HG03108 (cell line): ENCODE results near the gene KIF21B.
"Not testable (repeated sequence)": the region's sequence is repeated elsewhere in the genome, so short reads cannot be mapped to it uniquely, and the experiment has no call there.

Experiments used
- ATAC-seq: cut with Tn5 transposase; IDR thresholded peaks from one replicate; pipeline ENCODE4 v1.9.1; 2021; ENCODE audit warnings: moderate library complexity; ENCODE audit not compliant: unreplicated experiment

KIF21B gene

GRCh38 chr1:200949626-200950025, 73.9 kb downstream of the KIF21B start:
- no peak for ATAC-seq

- no peak for ATAC-seq
These were observed 76.4 kb downstream of the KIF21B start for GRCh38 chr1:200947059-200947566.

GRCh38 chr1:200945111-200945510, 78.4 kb downstream of the KIF21B start:
- ATAC-seq = no peak

- no peak for ATAC-seq
These were observed 84.6 kb downstream of the KIF21B start for GRCh38 chr1:200938955-200939354.

- not testable (repeated sequence) for ATAC-seq
These were observed 88.1 kb downstream of the KIF21B start for GRCh38 chr1:200935286-200935962.

- no peak for ATAC-seq
These were observed 88.8 kb downstream of the KIF21B start for GRCh38 chr1:200934676-200935245.

GRCh38 chr1:200931776-200932175, 91.7 kb downstream of the KIF21B start:
- no peak for ATAC-seq

GRCh38 chr1:200930285-200930684, 93.2 kb downstream of the KIF21B start:
- not testable (repeated sequence) for ATAC-seq

GRCh38 chr1:200929530-200930278, 93.8 kb downstream of the KIF21B start:
- no peak for ATAC-seq

GRCh38 chr1:200925831-200926230, 97.7 kb downstream of the KIF21B start:
- no peak for ATAC-seq

GRCh38 chr1:200923601-200924000, 99.9 kb downstream of the KIF21B start:
- ATAC-seq = no peak

GRCh38 chr1:200922406-200922805, 101.1 kb downstream of the KIF21B start:
- no peak for ATAC-seq

GRCh38 chr1:200921571-200922110, 101.9 kb downstream of the KIF21B start:
- no peak for ATAC-seq
